Measurements from ENCODE around the gene RHBDD1. TPM values are rescaled to one million over a fixed set of nuclear protein-coding genes. Genes with fewer than 3 reads are reported as not detected.

RHBDD1 gene
- total RNA-seq, 3 donors from 2014 or later (not counting 1 experiment from before 2014, with no cell fraction given) = 33.7 to 49.7 (median 47.7) TPM

GRCh38 chr2:226828191-226828590 is 7.7 kb upstream of the RHBDD1 start:
- intact Hi-C loops (cut with micrococcal nuclease) = no loop called here
- no peaks in the 10 kb centered on the region for H3K9me3 Mint-ChIP-seq
- Histone ChIP-seq H3K4me1 (ENCODE audit: control insufficient read depth, insufficient read depth, low read length) (no peaks in the 10 kb centered on the region), H3K36me3 (ENCODE audit: control insufficient read depth, insufficient read depth, low read length) (no peaks in the 10 kb centered on the region), H3K27me3 (ENCODE audit: control insufficient read depth, insufficient read depth, low read length) (no peaks in the 10 kb centered on the region), H3K4me3 (ENCODE audit: low read length) (no peak overlapping the region), H3K27ac (ENCODE audit: low read length) (no peak overlapping the region), H3K9me3 (ENCODE audit: control insufficient read depth, insufficient read depth, low read length) (no peaks in the 10 kb centered on the region)
- H3K4me3 Mint-ChIP-seq = no peak overlapping the region
- H3K27me3 Mint-ChIP-seq (ENCODE audit: low read depth in 2 of 2) = peaks cover 6 to 10% of the 10 kb centered on the region in 2 donors
- no CpG with 5 or more reads among the region's 2 CpGs for WGBS (ENCODE audit: insufficient coverage)
- DNase-seq (no peak), ATAC-seq (no peak)
- H3K4me1 Mint-ChIP-seq = no peaks in the 10 kb centered on the region
- no peak overlapping the region for H3K27ac Mint-ChIP-seq
- no peak for TF ChIP-seq CTCF (IDR thresholded peaks at IDR 0.05)
- no peaks in the 10 kb centered on the region for H3K36me3 Mint-ChIP-seq

- DNase-seq (no peak), ATAC-seq (no peak)
- Mint-ChIP-seq H3K4me1 (no peaks in the 10 kb centered on the region), H3K27me3 (ENCODE audit: low read depth in 2 of 2) (peaks cover 6 to 10% of the 10 kb centered on the region in 2 donors), H3K4me3 (no peak overlapping the region), H3K36me3 (no peaks in the 10 kb centered on the region), H3K9me3 (no peaks in the 10 kb centered on the region), H3K27ac (no peak overlapping the region)
- Histone ChIP-seq H3K4me1 (ENCODE audit: control insufficient read depth, insufficient read depth, low read length) (peaks cover 3% of the 10 kb centered on the region), H3K36me3 (ENCODE audit: control insufficient read depth, insufficient read depth, low read length) (no peaks in the 10 kb centered on the region), H3K4me3 (ENCODE audit: low read length) (no peak overlapping the region), H3K27me3 (ENCODE audit: control insufficient read depth, insufficient read depth, low read length) (no peaks in the 10 kb centered on the region), H3K27ac (ENCODE audit: low read length) (no peak overlapping the region), H3K9me3 (ENCODE audit: control insufficient read depth, insufficient read depth, low read length) (no peaks in the 10 kb centered on the region)
- no peak for TF ChIP-seq CTCF (IDR thresholded peaks at IDR 0.05)
- WGBS (ENCODE audit: insufficient coverage) = 87% methylated on average over 4 of the region's 8 CpGs
- intact Hi-C loops (cut with micrococcal nuclease) = no loop called here
Measured at GRCh38 chr2:226829721-226830631, 5.9 kb upstream of the RHBDD1 start.

GRCh38 chr2:226831266-226831665 is 4.6 kb upstream of the RHBDD1 start:
- H3K36me3 ChIP-seq (ENCODE audit: control insufficient read depth, insufficient read depth, low read length) = no peaks in the 10 kb centered on the region
- 94% methylated on average over 4 of the region's 4 CpGs for whole genome bisulfite sequencing (ENCODE audit: insufficient coverage)
- no peaks in the 10 kb centered on the region for H3K36me3 Mint-ChIP-seq
- H3K4me3 ChIP-seq (ENCODE audit: low read length) = no peak overlapping the region
- peaks cover 0 to 9% of the 10 kb centered on the region in 2 donors for H3K4me1 Mint-ChIP-seq
- no peaks in the 10 kb centered on the region for H3K27me3 ChIP-seq (ENCODE audit: control insufficient read depth, insufficient read depth, low read length)
- H3K9me3 ChIP-seq (ENCODE audit: control insufficient read depth, insufficient read depth, low read length) = no peaks in the 10 kb centered on the region
- H3K4me3 Mint-ChIP-seq = no peak overlapping the region
- intact Hi-C loops (cut with micrococcal nuclease) = no loop called here
- no peak for TF ChIP-seq CTCF (IDR thresholded peaks at IDR 0.05)
- H3K27ac Mint-ChIP-seq = no peak overlapping the region
- H3K27ac ChIP-seq (ENCODE audit: low read length) = no peak overlapping the region
- DNase-seq (no peak), ATAC-seq (no peak)
- no peaks in the 10 kb centered on the region for H3K9me3 Mint-ChIP-seq
- peaks cover 6 to 10% of the 10 kb centered on the region in 2 donors for H3K27me3 Mint-ChIP-seq (ENCODE audit: low read depth in 2 of 2)
- H3K4me1 ChIP-seq (ENCODE audit: control insufficient read depth, insufficient read depth, low read length) = peaks cover 11% of the 10 kb centered on the region

All from natural killer cell (primary cell).